ENCODE results near the gene MAMSTR. TPM values are rescaled to one million over a fixed set of nuclear protein-coding genes. Genes with fewer than 3 reads are reported as not detected.

Gene MAMSTR
- total and polyA plus RNA-seq, 8 donors, result 0.51 to 2.6 (median 1.1) TPM

DNA sequence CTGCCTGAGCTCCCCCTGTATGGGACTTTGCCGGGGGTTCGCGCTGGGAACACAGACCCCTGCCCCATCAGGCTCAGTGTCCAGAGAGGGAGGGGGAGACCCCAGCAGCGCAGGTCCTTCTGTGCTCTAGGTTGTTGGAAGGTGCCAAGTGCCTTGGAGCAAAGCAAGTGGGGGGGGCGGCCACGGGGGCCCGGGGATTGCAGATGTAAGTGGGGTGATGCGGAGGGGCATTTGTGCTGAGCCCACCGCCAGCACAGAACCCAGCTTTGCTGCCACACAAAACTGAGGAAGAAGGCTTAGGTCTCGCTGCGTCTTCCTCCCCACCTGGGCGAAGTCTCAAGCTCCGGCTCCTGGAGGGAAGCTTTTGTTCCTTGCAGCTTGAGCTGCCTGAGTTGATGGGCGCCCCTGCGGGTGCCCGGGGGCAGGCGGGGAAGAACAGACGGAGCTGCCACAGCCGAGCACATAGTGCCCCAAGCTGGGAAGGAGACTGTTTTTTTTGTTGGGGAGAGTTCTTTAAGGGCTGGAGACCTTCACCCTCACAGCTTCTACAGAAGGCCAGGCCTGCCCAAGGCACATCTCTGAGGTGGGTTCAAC, 45.2 kb downstream of the MAMSTR start:
- Histone ChIP-seq H3K4me1 (peaks cover 0 to 9% (median 9%) of the 10 kb centered on the region in 3 donors), H3K27me3 (no peaks in the 10 kb centered on the region), H3K4me3 (no peak overlapping the region), H3K36me3 (no peaks in the 10 kb centered on the region), H3K9me3 (no peaks in the 10 kb centered on the region), H3K27ac (no peak overlapping the region)
- no peak for DNase-seq
- intact Hi-C loops (cut with DNase I), result no loop called here
- no peak for FAIRE-seq
- ATAC-seq, result no peak
- TF ChIP-seq, protein P1, sequence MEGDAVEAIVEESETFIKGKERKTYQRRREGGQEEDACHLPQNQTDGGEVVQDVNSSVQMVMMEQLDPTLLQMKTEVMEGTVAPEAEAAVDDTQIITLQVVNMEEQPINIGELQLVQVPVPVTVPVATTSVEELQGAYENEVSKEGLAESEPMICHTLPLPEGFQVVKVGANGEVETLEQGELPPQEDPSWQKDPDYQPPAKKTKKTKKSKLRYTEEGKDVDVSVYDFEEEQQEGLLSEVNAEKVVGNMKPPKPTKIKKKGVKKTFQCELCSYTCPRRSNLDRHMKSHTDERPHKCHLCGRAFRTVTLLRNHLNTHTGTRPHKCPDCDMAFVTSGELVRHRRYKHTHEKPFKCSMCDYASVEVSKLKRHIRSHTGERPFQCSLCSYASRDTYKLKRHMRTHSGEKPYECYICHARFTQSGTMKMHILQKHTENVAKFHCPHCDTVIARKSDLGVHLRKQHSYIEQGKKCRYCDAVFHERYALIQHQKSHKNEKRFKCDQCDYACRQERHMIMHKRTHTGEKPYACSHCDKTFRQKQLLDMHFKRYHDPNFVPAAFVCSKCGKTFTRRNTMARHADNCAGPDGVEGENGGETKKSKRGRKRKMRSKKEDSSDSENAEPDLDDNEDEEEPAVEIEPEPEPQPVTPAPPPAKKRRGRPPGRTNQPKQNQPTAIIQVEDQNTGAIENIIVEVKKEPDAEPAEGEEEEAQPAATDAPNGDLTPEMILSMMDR (IDR thresholded peaks at IDR 0.05), result no peak
- WGBS, 2 donors, result 82 to 86% methylated on average over 19 of the region's 19 CpGs

DNA sequence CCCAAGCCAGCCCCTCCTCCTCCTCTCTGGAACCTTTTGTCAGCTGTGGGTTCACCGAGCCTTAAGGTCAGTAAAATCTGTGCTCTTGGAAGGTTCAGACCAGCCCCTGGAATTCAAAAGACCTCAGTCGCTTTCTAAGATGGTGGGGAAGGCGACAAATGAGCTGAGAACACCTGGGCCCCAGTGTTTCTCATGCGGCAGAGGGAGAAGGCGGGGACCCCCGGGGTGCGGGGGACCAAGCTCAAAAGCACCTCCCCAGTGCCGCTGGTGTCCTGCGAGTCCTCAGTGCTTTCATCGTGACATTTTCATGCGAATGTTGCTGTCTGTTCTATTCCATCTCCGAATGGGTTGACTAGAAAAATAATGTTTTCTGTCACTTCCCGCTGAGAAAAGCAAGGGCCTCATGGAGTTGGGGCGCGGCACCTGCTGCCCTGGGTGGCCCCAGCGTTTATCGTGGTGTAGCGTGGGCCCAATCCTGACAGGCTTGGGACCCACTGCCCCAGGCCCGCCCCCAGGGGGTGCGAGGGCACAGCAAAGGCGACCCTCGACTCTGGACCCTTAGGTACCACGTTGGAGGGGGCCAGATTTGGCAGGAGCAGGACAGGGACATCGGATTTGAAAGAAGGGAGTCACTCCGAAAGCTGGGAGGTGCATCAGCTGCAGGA, 46.0 kb downstream of the MAMSTR start:
- Histone ChIP-seq H3K9me3 (no peaks in the 10 kb centered on the region), H3K27ac (no peak overlapping the region), H3K36me3 (no peaks in the 10 kb centered on the region), H3K27me3 (no peaks in the 10 kb centered on the region), H3K4me3 (no peak overlapping the region), H3K4me1 (peaks cover 0 to 4% (median 3%) of the 10 kb centered on the region in 3 donors)
- TF ChIP-seq, protein P1 (IDR thresholded peaks at IDR 0.05), result no peak
- ATAC-seq, result no peak
- FAIRE-seq, result no peak
- intact Hi-C loops (cut with DNase I), result no loop called here
- DNase-seq, result no peak
- 79 to 82% methylated on average over 25 of the region's 25 CpGs for WGBS, 2 donors

DNA sequence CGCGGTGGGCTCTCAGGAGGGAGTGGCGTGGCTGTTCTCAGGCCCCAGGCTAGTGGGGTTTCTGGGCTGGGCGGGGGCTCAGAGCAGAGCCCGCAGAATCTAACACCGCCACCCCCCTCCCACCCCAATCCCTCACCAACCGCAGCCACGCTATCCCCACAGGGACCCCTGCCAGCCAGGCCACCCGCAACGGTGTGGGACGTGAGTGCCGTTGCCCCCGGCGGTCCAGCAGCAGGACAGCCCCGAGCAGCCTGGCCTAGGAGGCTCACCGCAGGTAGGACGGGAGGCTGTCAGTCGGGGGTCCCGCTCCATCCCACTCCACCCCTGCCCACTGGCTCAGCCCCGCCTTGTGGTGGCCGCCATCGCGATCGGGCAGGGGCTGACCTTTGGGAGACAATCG, 46.5 kb downstream of the MAMSTR start, which contains the start of gene NTN5:
Gene NTN5, minus strand, starts transcription at position 24 of the 400 bp plus-strand sequence. CDS start 2,031 bp downstream, outside the sequence.
- intact Hi-C loops (cut with DNase I), result no loop called here
- 82 to 92% methylated on average over 23 to 25 of the region's 25 CpGs for WGBS, 2 donors
- H3K4me3 ChIP-seq, result no peak within 1 kb of the TSS
- DNase-seq (no peak), FAIRE-seq (no peak), ATAC-seq (no peak)
- no peak within 1 kb of the TSS for H3K27ac ChIP-seq
- no peaks in the 10 kb centered on the region for H3K9me3 ChIP-seq
- H3K4me1 ChIP-seq, result peaks cover 0 to 4% (median 0%) of the 10 kb centered on the region in 3 donors
- H3K36me3 ChIP-seq, result no peaks in the 10 kb centered on the region
- no peaks in the 10 kb centered on the region for H3K27me3 ChIP-seq
- TF ChIP-seq, protein P1 (IDR thresholded peaks at IDR 0.05), result no peak

GRCh38 chr19:48671446-48671995, 48.0 kb downstream of the MAMSTR start:
- 76 to 85% methylated on average over 4 to 10 of the region's 10 CpGs for WGBS, 2 donors
- no peaks in the 10 kb centered on the region for H3K9me3 ChIP-seq
- no peak for ATAC-seq
- no peak overlapping the region for H3K4me3 ChIP-seq
- no peaks in the 10 kb centered on the region for H3K27me3 ChIP-seq
- intact Hi-C loops (cut with DNase I), result no loop called here
- TF ChIP-seq, protein P1 (IDR thresholded peaks at IDR 0.05), result no peak
- H3K4me1 ChIP-seq, result peaks cover 0 to 4% (median 0%) of the 10 kb centered on the region in 3 donors
- H3K36me3 ChIP-seq, result no peaks in the 10 kb centered on the region
- H3K27ac ChIP-seq, result no peak overlapping the region
- no peak for FAIRE-seq
- DNase-seq, result no peak

Measured in pancreas (tissue), 10 donors.